Central memory CD8-positive, alpha-beta T cell (primary cell): ENCODE measurements around the gene SMARCAL1.

Experiments used
- ATAC-seq: fragments of 150-1000 bp; cut with Tn5 transposase; replicated peaks from 2 replicates; pipeline ENCODE4 v1.10.0; 2022; ENCODE audit warnings: mild to moderate bottlenecking, moderate FRiP score, moderate number of reproducible peaks; ENCODE audit not compliant: poor library complexity, severe bottlenecking; ENCODE audit errors: extremely low read depth
- DNase-seq, 2 donors: peaks; one replicate each; pipeline ENCODE4 v3.0.0; 2021; ENCODE audit warnings: low spot score in 2 of 2
- H3K27ac Mint-ChIP-seq: one replicate; pipeline ENCODE4 v1.8.0; 2022; ENCODE audit warnings: low read depth, mild to moderate bottlenecking, moderate library complexity, mixed read lengths
- H3K27me3 Mint-ChIP-seq: one replicate; pipeline ENCODE4 v1.8.0; 2022; ENCODE audit warnings: mixed read lengths
- H3K36me3 Mint-ChIP-seq: one replicate; pipeline ENCODE4 v1.8.0; 2022; ENCODE audit warnings: mild to moderate bottlenecking, moderate library complexity, mixed read lengths; ENCODE audit not compliant: insufficient read depth
- H3K4me1 Mint-ChIP-seq: one replicate; pipeline ENCODE4 v1.8.0; 2022; ENCODE audit warnings: mixed read lengths
- H3K4me3 Mint-ChIP-seq: one replicate; pipeline ENCODE4 v1.8.0; 2022; ENCODE audit warnings: mild to moderate bottlenecking, moderate library complexity, mixed read lengths
- H3K9me3 Mint-ChIP-seq: one replicate; pipeline ENCODE4 v1.8.0; 2022; ENCODE audit warnings: mixed read lengths

SMARCAL1 gene

DNA sequence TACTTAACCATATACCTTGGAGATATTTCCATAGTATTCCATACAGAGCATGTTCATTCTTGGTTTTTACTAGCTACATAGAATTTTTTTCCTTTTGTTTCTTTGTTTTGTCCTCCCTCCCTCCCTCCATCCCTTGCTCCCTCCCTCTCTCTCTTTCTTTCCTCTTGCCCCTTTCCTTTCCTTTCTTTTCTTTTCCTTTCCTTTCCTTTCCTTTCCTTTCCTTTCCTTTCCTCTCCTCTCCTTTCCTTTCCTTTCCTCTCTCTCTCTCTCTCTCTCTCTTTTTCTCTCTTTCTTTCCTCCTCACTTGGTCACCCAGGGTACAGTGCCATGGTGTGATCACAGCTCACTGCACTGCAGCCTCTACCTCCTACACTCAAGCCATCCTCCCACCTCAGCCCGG is 114.7 kb downstream of the SMARCAL1 start:
- no peaks in the 10 kb centered on the region for H3K4me1 Mint-ChIP-seq

GRCh38 chr2:216527600-216527999 is 115.3 kb downstream of the SMARCAL1 start:
- Mint-ChIP-seq H3K36me3 (no peaks in the 10 kb centered on the region), H3K4me3 (no peak overlapping the region), H3K9me3 (no peaks in the 10 kb centered on the region), H3K27ac (no peak overlapping the region), H3K27me3 (peaks cover 10% of the 10 kb centered on the region), H3K4me1 (no peaks in the 10 kb centered on the region)
- no peak for DNase-seq
- ATAC-seq: no peak

More for the DNA sequence above, 114.7 kb downstream of the SMARCAL1 start:
- Mint-ChIP-seq H3K36me3 (no peaks in the 10 kb centered on the region), H3K27me3 (peaks cover 10% of the 10 kb centered on the region), H3K27ac (no peak overlapping the region), H3K9me3 (no peaks in the 10 kb centered on the region), H3K4me3 (no peak overlapping the region)
- ATAC-seq: no peak
- no peak for DNase-seq

DNA sequence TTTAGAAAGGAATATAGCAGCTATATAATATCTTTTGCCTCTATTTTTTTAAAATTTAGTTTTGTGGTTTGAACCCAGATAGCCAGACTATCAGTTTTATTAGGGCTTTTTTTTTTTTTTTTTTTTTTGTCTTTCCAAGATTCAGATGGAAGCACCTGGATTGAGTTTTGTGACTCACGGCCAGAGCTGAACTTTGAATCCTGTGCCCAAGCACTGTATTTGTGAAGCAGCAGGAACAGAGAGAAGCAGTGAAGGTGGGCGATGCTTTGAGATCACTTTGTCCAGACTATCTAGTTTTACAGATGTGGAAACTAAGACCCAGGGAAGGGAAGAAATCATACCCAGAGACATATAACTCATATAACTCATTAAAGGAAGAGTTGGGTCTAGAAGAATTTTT is 120.3 kb downstream of the SMARCAL1 start:
- H3K27me3 Mint-ChIP-seq: peaks cover 15% of the 10 kb centered on the region
- H3K4me1 Mint-ChIP-seq: no peaks in the 10 kb centered on the region
- H3K27ac Mint-ChIP-seq: no peak overlapping the region
- ATAC-seq (no peak), DNase-seq (no peak)
- H3K4me3 Mint-ChIP-seq: no peak overlapping the region
- no peaks in the 10 kb centered on the region for H3K9me3 Mint-ChIP-seq
- no peaks in the 10 kb centered on the region for H3K36me3 Mint-ChIP-seq
